SK-N-SH treated with all-trans-retinoic acid at 6 μM for 48 hours (cell line): ENCODE data around the gene RNF19B.

ENCODE experiments used
- ATAC-seq: fragments of 200-7000 bp; cut with Tn5 transposase; 3 replicates; pipeline ENCODE4 v1.9.1; 2020; ENCODE audit warnings: mild to moderate bottlenecking, moderate library complexity
- ARNTL ChIP-seq: fragments of 450-650 bp; formaldehyde crosslinking; IDR thresholded peaks from 2 replicates; pipeline ENCODE4 v1.5.0; 2020; ENCODE audit warnings: low read depth, mild to moderate bottlenecking, moderate library complexity, borderline replicate concordance
- CREB5 ChIP-seq: fragments of 250-450 bp; sonication (Bioruptor Pico); IDR thresholded peaks from 2 replicates; pipeline ENCODE4 v1.5.1; 2020; ENCODE audit warnings: low read depth, mild to moderate bottlenecking, moderate library complexity
- CSDC2 ChIP-seq: fragments of 250-450 bp; sonication (Bioruptor Pico); IDR thresholded peaks from 2 replicates; pipeline ENCODE4 v1.5.0; 2020; ENCODE audit warnings: mild to moderate bottlenecking, moderate library complexity
- CSRNP3 ChIP-seq: fragments of 250-450 bp; sonication (Bioruptor Pico); IDR thresholded peaks from 2 replicates; pipeline ENCODE4 v1.5.1; 2021; ENCODE audit warnings: mild to moderate bottlenecking, moderate library complexity
- ESRRG ChIP-seq: fragments of 250-450 bp; sonication (Bioruptor Pico); IDR thresholded peaks from 2 replicates; pipeline ENCODE4 v1.6.1; 2021; ENCODE audit warnings: mild to moderate bottlenecking
- GLIS3 ChIP-seq: fragments of 250-450 bp; sonication (Bioruptor Pico); IDR thresholded peaks from 2 replicates; pipeline ENCODE4 v1.5.0; 2020; ENCODE audit warnings: mild to moderate bottlenecking, moderate library complexity
- ISL1 ChIP-seq: fragments of 250-450 bp; sonication (Bioruptor Pico); IDR thresholded peaks from 2 replicates; pipeline ENCODE4 v2.1.2; 2022; ENCODE audit warnings: mild to moderate bottlenecking, moderate library complexity
- OSR1 ChIP-seq: fragments of 250-450 bp; sonication (Bioruptor Pico); IDR thresholded peaks from 2 replicates; pipeline ENCODE4 v1.8.0; 2022; ENCODE audit warnings: moderate library complexity, mild to moderate bottlenecking, inconsistent platforms
- PATZ1 ChIP-seq: fragments of 250-450 bp; sonication (Bioruptor Pico); IDR thresholded peaks from 2 replicates; pipeline ENCODE4 v1.8.0; 2020; ENCODE audit warnings: mild to moderate bottlenecking, moderate library complexity, borderline replicate concordance
- POU6F1 ChIP-seq: fragments of 250-450 bp; sonication (Bioruptor Pico); IDR thresholded peaks from 2 replicates; pipeline ENCODE4 v1.8.0; 2021; ENCODE audit warnings: low read depth, mild to moderate bottlenecking, moderate library complexity, borderline replicate concordance
- RARB ChIP-seq: fragments of 250-450 bp; sonication (Bioruptor Pico); IDR thresholded peaks from 2 replicates; pipeline ENCODE4 v1.8.0; 2021; ENCODE audit warnings: mild to moderate bottlenecking, moderate library complexity
- SNAI2 ChIP-seq: fragments of 250-450 bp; sonication (Bioruptor Pico); IDR thresholded peaks from 2 replicates; pipeline ENCODE4 v1.5.0; 2020; ENCODE audit warnings: mild to moderate bottlenecking, moderate library complexity
- TCF4 ChIP-seq: fragments of 250-450 bp; sonication (Bioruptor Pico); IDR thresholded peaks from 2 replicates; pipeline ENCODE4 v1.8.0; 2021; ENCODE audit warnings: mild to moderate bottlenecking, moderate library complexity, borderline replicate concordance
- TOX ChIP-seq: fragments of 250-450 bp; sonication (Bioruptor Pico); IDR thresholded peaks from 2 replicates; pipeline ENCODE4 v1.8.0; 2021; ENCODE audit warnings: mild to moderate bottlenecking, moderate library complexity, borderline replicate concordance
- TSHZ2 ChIP-seq: fragments of 250-450 bp; sonication (Bioruptor Pico); IDR thresholded peaks from 2 replicates; pipeline ENCODE4 v1.5.0; 2020; ENCODE audit warnings: mild to moderate bottlenecking, moderate library complexity
- ZC3H10 ChIP-seq: fragments of 250-450 bp; sonication (Bioruptor Pico); IDR thresholded peaks from 2 replicates; pipeline ENCODE4 v1.5.1; 2021; ENCODE audit warnings: mild to moderate bottlenecking, moderate library complexity
- ZFP3 ChIP-seq: fragments of 250-450 bp; sonication (Bioruptor Pico); IDR thresholded peaks from 2 replicates; pipeline ENCODE4 v1.5.0; 2020; ENCODE audit warnings: mild to moderate bottlenecking, moderate library complexity
- ZFP30 ChIP-seq: fragments of 450-650 bp; formaldehyde crosslinking; IDR thresholded peaks from 2 replicates; pipeline ENCODE4 v1.5.0; 2022; ENCODE audit warnings: mild to moderate bottlenecking, moderate library complexity
- ZNF565 ChIP-seq: fragments of 450-650 bp; formaldehyde crosslinking; conservative IDR thresholded peaks from 2 replicates; pipeline ENCODE4 v1.5.0; 2020; ENCODE audit warnings: low read depth, mild to moderate bottlenecking, moderate library complexity
- ZNF70 ChIP-seq: fragments of 450-650 bp; formaldehyde crosslinking; IDR thresholded peaks from 2 replicates; pipeline ENCODE4 v1.5.0; 2020; ENCODE audit warnings: mild to moderate bottlenecking, moderate library complexity
- ZNF8 ChIP-seq: fragments of 450-650 bp; formaldehyde crosslinking; IDR thresholded peaks from 2 replicates; pipeline ENCODE4 v1.5.0; 2020; ENCODE audit warnings: mild to moderate bottlenecking, moderate library complexity

RNF19B gene

GRCh38 chr1:33005117-33005837 is 40.7 kb upstream of the RNF19B start:
- ATAC-seq, result no peak
- TF ChIP-seq SNAI2 (no peak), ZFP30 (no peak), GLIS3 (CRISPR knock-in tag) (no peak), ZFP3 (CRISPR knock-in tag) (no peak), RARB (CRISPR knock-in tag) (no peak), CREB5 (no peak), TOX (CRISPR knock-in tag) (no peak), ZNF8 (CRISPR knock-in tag) (no peak), CSDC2 (no peak), OSR1 (CRISPR knock-in tag) (no peak), ZNF70 (CRISPR knock-in tag) (no peak), CSRNP3 (CRISPR knock-in tag) (no peak), TCF4 (CRISPR knock-in tag) (no peak), ARNTL (CRISPR knock-in tag) (no peak)
- TF ChIP-seq, all 23 proteins: peak for 0

- no peak for ATAC-seq
- no peak for TF ChIP-seq TCF4 (CRISPR knock-in tag)
- no peak for TF ChIP-seq RARB (CRISPR knock-in tag)
- TF ChIP-seq ZNF8 (CRISPR knock-in tag), result no peak
- no peak for TF ChIP-seq PATZ1 (CRISPR knock-in tag)
- TF ChIP-seq CREB5, result no peak
- no peak for TF ChIP-seq POU6F1 (CRISPR knock-in tag)
- no peak for TF ChIP-seq ZFP3 (CRISPR knock-in tag)
- TF ChIP-seq CSRNP3 (CRISPR knock-in tag), result no peak
- no peak for TF ChIP-seq ESRRG (CRISPR knock-in tag)
- TF ChIP-seq ISL1, result no peak
- no peak for TF ChIP-seq ARNTL (CRISPR knock-in tag)
- TF ChIP-seq ZNF565, result no peak
- TF ChIP-seq CSDC2, result no peak
- no peak for TF ChIP-seq ZC3H10 (CRISPR knock-in tag)
- TF ChIP-seq GLIS3 (CRISPR knock-in tag), result no peak
- TF ChIP-seq TOX (CRISPR knock-in tag), result no peak
Measured at GRCh38 chr1:33004613-33005012, 40.0 kb upstream of the RNF19B start.

- ATAC-seq, result no peak
- TF ChIP-seq ZFP30, result no peak
- no peak for TF ChIP-seq OSR1 (CRISPR knock-in tag)
- no peak for TF ChIP-seq TSHZ2 (CRISPR knock-in tag)
- TF ChIP-seq CREB5, result no peak
- no peak for TF ChIP-seq ISL1
- no peak for TF ChIP-seq ZC3H10 (CRISPR knock-in tag)
- no peak for TF ChIP-seq CSRNP3 (CRISPR knock-in tag)
- TF ChIP-seq ZNF70 (CRISPR knock-in tag), result no peak
- no peak for TF ChIP-seq ZNF565
- no peak for TF ChIP-seq ZFP3 (CRISPR knock-in tag)
- TF ChIP-seq GLIS3 (CRISPR knock-in tag), result no peak
Measured at GRCh38 chr1:33003657-33004056, 39.0 kb upstream of the RNF19B start.
